ENCODE data around the gene SUN5. TPM values are rescaled to one million over a fixed set of nuclear protein-coding genes. Genes with fewer than 3 reads are reported as not detected.

The SUN5 gene
- total RNA-seq, 1 experiment from 2014 or later = not detected

DNA sequence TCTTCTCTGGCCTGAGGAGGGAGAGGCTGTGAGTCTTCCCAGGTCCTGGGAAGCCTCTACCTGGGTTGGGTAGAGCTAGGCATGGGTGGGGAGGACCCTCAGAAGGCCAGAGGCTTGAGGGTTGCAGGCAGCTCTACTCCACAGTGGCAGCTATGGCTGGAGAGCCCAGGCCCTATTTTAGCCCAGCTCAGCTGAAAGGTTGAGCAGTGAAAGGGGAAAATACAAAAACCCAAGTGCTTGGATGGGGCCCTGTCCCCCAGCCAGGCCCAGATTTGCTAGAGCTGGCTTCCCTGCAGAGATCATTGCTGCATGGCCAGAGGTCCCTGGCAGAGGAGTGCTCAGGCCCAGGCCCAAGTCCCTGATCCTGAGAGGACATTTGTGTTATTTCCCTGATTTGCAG is 45.7 kb downstream of the SUN5 start:
- no peak overlapping the region for H3K27ac Mint-ChIP-seq
- Histone ChIP-seq H2BK20ac (ENCODE audit: low read depth, low read length, poor library complexity, severe bottlenecking) (no peak overlapping the region), H3K4ac (ENCODE audit: low read depth, low read length) (no peak overlapping the region), H3K23ac (ENCODE audit: insufficient read length, low read depth, low read length) (no peak overlapping the region), H2BK5ac (ENCODE audit: insufficient read length, low read length) (no peak overlapping the region), H3K9me3 (ENCODE audit: control insufficient read depth, low read depth, low read length) (no peaks in the 10 kb centered on the region), H2AFZ (ENCODE audit: low read length) (no peak overlapping the region), H3K18ac (ENCODE audit: insufficient read length, low read depth, low read length) (no peak overlapping the region), H3K4me2 (ENCODE audit: insufficient read depth, insufficient read length, low read length) (no peak overlapping the region), H3K14ac (ENCODE audit: insufficient read depth, low read length) (no peak overlapping the region; the same call in 1 of the 2 replicates), H2BK15ac (ENCODE audit: low read depth, low read length) (no peak overlapping the region), H2AK5ac (ENCODE audit: insufficient read length, low read length) (no peak overlapping the region), H3K56ac (ENCODE audit: insufficient read length, low read depth, low read length) (no peak overlapping the region), H3K4me1 (ENCODE audit: insufficient read depth, low read length) (no peaks in the 10 kb centered on the region), H3K27me3 (ENCODE audit: insufficient read depth, low read length) (no peaks in the 10 kb centered on the region), H4K20me1 (ENCODE audit: control insufficient read depth, insufficient read depth, insufficient read length) (no peaks in the 10 kb centered on the region), H4K91ac (ENCODE audit: insufficient read length, low read depth, low read length) (no peak overlapping the region), H4K8ac (replicated peaks; ENCODE audit: insufficient read length, low read depth, low read length) (no peak overlapping the region), H3K9ac (ENCODE audit: extremely low read depth, insufficient read length, low read length) (no peak overlapping the region), H3K23me2 (ENCODE audit: insufficient read length, low read depth, low read length, poor library complexity, severe bottlenecking) (no peaks in the 10 kb centered on the region), H3T11ph (ENCODE audit: low read length) (no peak overlapping the region), H3K27ac (ENCODE audit: insufficient read length, low read depth, low read length) (no peak overlapping the region), H4K5ac (ENCODE audit: insufficient read length, low read depth, low read length) (no peak overlapping the region), H2BK120ac (ENCODE audit: low read depth, low read length, poor library complexity, severe bottlenecking) (no peak overlapping the region), H3K79me2 (ENCODE audit: insufficient read depth, low read length) (no peaks in the 10 kb centered on the region), H2BK12ac (ENCODE audit: insufficient read length, low read depth, low read length) (no peak overlapping the region), H3K79me1 (ENCODE audit: insufficient read depth, low read depth, low read length, poor library complexity, severe bottlenecking) (no peaks in the 10 kb centered on the region)
- H3K36me3 Mint-ChIP-seq (ENCODE audit: insufficient read depth in 1 of 3, low read depth in 3 of 3) = peaks cover 1 to 12% (median 7%) of the 10 kb centered on the region in 3 experiments; a peak in 4 of 7 replicates
- peaks cover 21 to 32% of the 10 kb centered on the region in 2 experiments for H3K9me3 Mint-ChIP-seq
- TF ChIP-seq, protein P1, sequence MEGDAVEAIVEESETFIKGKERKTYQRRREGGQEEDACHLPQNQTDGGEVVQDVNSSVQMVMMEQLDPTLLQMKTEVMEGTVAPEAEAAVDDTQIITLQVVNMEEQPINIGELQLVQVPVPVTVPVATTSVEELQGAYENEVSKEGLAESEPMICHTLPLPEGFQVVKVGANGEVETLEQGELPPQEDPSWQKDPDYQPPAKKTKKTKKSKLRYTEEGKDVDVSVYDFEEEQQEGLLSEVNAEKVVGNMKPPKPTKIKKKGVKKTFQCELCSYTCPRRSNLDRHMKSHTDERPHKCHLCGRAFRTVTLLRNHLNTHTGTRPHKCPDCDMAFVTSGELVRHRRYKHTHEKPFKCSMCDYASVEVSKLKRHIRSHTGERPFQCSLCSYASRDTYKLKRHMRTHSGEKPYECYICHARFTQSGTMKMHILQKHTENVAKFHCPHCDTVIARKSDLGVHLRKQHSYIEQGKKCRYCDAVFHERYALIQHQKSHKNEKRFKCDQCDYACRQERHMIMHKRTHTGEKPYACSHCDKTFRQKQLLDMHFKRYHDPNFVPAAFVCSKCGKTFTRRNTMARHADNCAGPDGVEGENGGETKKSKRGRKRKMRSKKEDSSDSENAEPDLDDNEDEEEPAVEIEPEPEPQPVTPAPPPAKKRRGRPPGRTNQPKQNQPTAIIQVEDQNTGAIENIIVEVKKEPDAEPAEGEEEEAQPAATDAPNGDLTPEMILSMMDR (conservative IDR thresholded peaks at IDR 0.05) = no peak
- peaks cover 7 to 8% of the 10 kb centered on the region in 2 experiments for H3K4me1 Mint-ChIP-seq
- no peak overlapping the region for H3K4me3 Mint-ChIP-seq
- no peak for DNase-seq
- peaks cover 82% of the 10 kb centered on the region for H3K27me3 Mint-ChIP-seq (ENCODE audit: low read depth)
